Spleen (tissue), 7 donors: ENCODE results near the gene APCDD1L.

ENCODE experiments used
- POLR2A ChIP-seq, 3 donors: fragments of 450-650 bp; IDR thresholded peaks; one replicate each; pipeline ENCODE4 v1.5.1; 2017; ENCODE audit warnings: antibody characterized with exemption in 3 of 3, mild to moderate bottlenecking in 1 of 3
- POLR2AphosphoS5 ChIP-seq, 3 donors: sonication (generic); formaldehyde crosslinking; IDR thresholded peaks; one replicate each; pipeline ENCODE4 v1.5.1; 2017; ENCODE audit warnings: antibody characterized with exemption in 3 of 3
- TF ChIP-seq, protein P1 (sequence below), 11 experiments: fragments of 200-600 bp in 7 of 11; fragments of 450-650 bp in 4 of 11; sonication (generic) in 4 of 11; IDR thresholded peaks in 8 of 11; conservative IDR thresholded peaks in 3 of 11; 1 replicate in 7 of 11; 2 replicates in 4 of 11; pipeline versions ENCODE4 v1.4.0 to v1.8.0; 2016 to 2021; ENCODE audit warnings: antibody characterized with exemption in 11 of 11, inconsistent platforms in 4 of 11, mild to moderate bottlenecking in 1 of 11
- donor health status: DM: no; HTN: no; CAD: no; lungs with moderate emphysema.
- donor health status: DM: no; HTN: no; CAD: no.
- donor health status: DM: no; HTN: no; CAD: no.

DNA sequence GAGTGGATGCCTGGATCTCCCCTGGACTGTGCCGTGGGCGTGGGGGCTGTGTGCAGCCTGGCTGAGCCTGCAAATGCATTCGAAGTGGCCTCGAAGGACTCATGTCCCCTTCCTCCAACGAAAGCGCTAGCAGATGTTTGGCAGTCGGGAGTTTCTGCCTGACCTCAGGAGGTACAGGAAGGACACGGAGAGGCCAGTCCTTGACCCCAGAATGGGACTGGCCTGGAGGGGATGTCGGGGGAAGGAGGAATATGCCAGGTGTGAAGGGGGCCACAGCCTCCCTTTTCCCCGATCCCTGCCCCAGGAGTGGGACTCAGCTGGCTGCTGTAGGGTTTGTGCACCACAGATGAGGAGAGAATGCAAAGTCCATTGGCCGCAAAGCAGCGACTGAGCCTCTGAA, 45.6 kb downstream of the APCDD1L start:
- TF ChIP-seq, protein P1, sequence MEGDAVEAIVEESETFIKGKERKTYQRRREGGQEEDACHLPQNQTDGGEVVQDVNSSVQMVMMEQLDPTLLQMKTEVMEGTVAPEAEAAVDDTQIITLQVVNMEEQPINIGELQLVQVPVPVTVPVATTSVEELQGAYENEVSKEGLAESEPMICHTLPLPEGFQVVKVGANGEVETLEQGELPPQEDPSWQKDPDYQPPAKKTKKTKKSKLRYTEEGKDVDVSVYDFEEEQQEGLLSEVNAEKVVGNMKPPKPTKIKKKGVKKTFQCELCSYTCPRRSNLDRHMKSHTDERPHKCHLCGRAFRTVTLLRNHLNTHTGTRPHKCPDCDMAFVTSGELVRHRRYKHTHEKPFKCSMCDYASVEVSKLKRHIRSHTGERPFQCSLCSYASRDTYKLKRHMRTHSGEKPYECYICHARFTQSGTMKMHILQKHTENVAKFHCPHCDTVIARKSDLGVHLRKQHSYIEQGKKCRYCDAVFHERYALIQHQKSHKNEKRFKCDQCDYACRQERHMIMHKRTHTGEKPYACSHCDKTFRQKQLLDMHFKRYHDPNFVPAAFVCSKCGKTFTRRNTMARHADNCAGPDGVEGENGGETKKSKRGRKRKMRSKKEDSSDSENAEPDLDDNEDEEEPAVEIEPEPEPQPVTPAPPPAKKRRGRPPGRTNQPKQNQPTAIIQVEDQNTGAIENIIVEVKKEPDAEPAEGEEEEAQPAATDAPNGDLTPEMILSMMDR (IDR thresholded peaks at IDR 0.05 in 8 of 11, conservative IDR thresholded peaks at IDR 0.05 in 3 of 11), result no peak
- TF ChIP-seq POLR2AphosphoS5 (IDR thresholded peaks at IDR 0.05) (no peak), POLR2A (IDR thresholded peaks at IDR 0.05) (no peak)
